Neural progenitor cell (in vitro differentiated cells): ENCODE data around the gene ITGB5.

ENCODE experiments used
- CTCF ChIP-seq: fragments of 200-600 bp; sonication (generic); IDR thresholded peaks from 2 replicates; pipeline ENCODE4 v1.5.1; 2017; ENCODE audit warnings: antibody characterized with exemption, mild to moderate bottlenecking
- EZH2 ChIP-seq: fragments of 200-600 bp; sonication (generic); IDR thresholded peaks from 2 replicates; pipeline ENCODE4 v1.6.1; 2017; ENCODE audit warnings: antibody characterized with exemption, mild to moderate bottlenecking, moderate library complexity
- EZH2phosphoT487 ChIP-seq: fragments of 200-600 bp; sonication (generic); IDR thresholded peaks from 2 replicates; pipeline ENCODE4 v1.6.1; 2017; ENCODE audit warnings: antibody characterized with exemption

- no peak for TF ChIP-seq CTCF
- TF ChIP-seq EZH2 = no peak
- TF ChIP-seq EZH2phosphoT487 = no peak
Observed at GRCh38 chr3:124903896-124904834, 17.0 kb upstream of the ITGB5 start.
